Gastroesophageal sphincter (tissue), 4 donors: ENCODE results near the gene NUBPL. TPM values are rescaled to one million over a fixed set of nuclear protein-coding genes. Genes with fewer than 3 reads are reported as not detected.
"Not testable (repeated sequence)": the region's sequence is repeated elsewhere in the genome, so short reads cannot be mapped to it uniquely, and the experiment has no call there.

ENCODE experiments used
- ATAC-seq: fragments of 150-250 bp; one replicate; pipeline ENCODE4 v1.9.1; 2016; ENCODE audit warnings: mild to moderate bottlenecking, moderate library complexity
- H3K27ac ChIP-seq, 4 donors: fragments of 200-600 bp; sonication (generic) in 3 of 4; 1 replicate in 3 of 4; 2 replicates in 1 of 4; pipeline ENCODE4 v1.5.1; 2016 to 2019
- H3K27me3 ChIP-seq: fragments of 200-600 bp; sonication (generic); one replicate; pipeline ENCODE4 v1.5.1; 2019
- H3K36me3 ChIP-seq, 2 donors: fragments of 200-600 bp; sonication (generic); one replicate each; pipeline ENCODE4 v1.5.1; 2019; ENCODE audit warnings: control low read depth in 1 of 2
- H3K4me1 ChIP-seq, 3 donors: fragments of 200-600 bp; sonication (generic); 1 replicate in 2 of 3; 2 replicates in 1 of 3; pipeline ENCODE4 v1.5.1; 2016 to 2019; ENCODE audit warnings: control low read depth in 2 of 3
- H3K4me3 ChIP-seq, 2 donors: fragments of 200-600 bp; sonication (generic); one replicate each; pipeline ENCODE4 v1.5.1; 2019; ENCODE audit warnings: mild to moderate bottlenecking in 1 of 2, moderate library complexity in 1 of 2
- H3K9me3 ChIP-seq, 3 donors: fragments of 200-600 bp; sonication (generic); one replicate each; pipeline ENCODE4 v1.5.1; 2017 to 2019; ENCODE audit warnings: control low read depth in 2 of 3
- EP300 ChIP-seq: sonication (generic); formaldehyde crosslinking; IDR thresholded peaks from one replicate; pipeline ENCODE4 v1.6.1; 2017; ENCODE audit warnings: antibody characterized with exemption, mild to moderate bottlenecking
- POLR2A ChIP-seq, 2 donors: fragments of 450-650 bp; IDR thresholded peaks; one replicate each; pipeline ENCODE4 v1.6.1; 2017; ENCODE audit warnings: antibody characterized with exemption in 2 of 2, mild to moderate bottlenecking in 2 of 2, moderate library complexity in 1 of 2
- POLR2AphosphoS5 ChIP-seq: sonication (generic); formaldehyde crosslinking; IDR thresholded peaks from one replicate; pipeline ENCODE4 v1.6.1; 2017; ENCODE audit warnings: antibody characterized with exemption
- WGBS, 2 donors: methylation state at CpG; one replicate each; pipeline ENCODE4 v1.1.5; 2018; ENCODE audit warnings: low coverage in 1 of 2; 5-methylcytosine and 5-hydroxymethylcytosine counted together
- total RNA-seq, 4 donors: library from RNA; depleted of rRNA; stranded (reverse); fragments of >200 nt; gene quantifications; one replicate each; pipeline ENCODE4 v1.1.0, GENCODE V29; 2016
- TF ChIP-seq, protein P1 (sequence below), 4 experiments: fragments of 200-600 bp in 2 of 4; fragments of 450-650 bp in 2 of 4; sonication (generic) in 1 of 4; IDR thresholded peaks; one replicate each; pipeline ENCODE4 v1.5.1; 2017 to 2019; ENCODE audit warnings: antibody characterized with exemption in 4 of 4, mild to moderate bottlenecking in 2 of 4, moderate library complexity in 2 of 4

NUBPL gene
- total RNA-seq, 4 donors from 2014 or later = 8.1 to 24.3 (median 14.5) TPM

DNA sequence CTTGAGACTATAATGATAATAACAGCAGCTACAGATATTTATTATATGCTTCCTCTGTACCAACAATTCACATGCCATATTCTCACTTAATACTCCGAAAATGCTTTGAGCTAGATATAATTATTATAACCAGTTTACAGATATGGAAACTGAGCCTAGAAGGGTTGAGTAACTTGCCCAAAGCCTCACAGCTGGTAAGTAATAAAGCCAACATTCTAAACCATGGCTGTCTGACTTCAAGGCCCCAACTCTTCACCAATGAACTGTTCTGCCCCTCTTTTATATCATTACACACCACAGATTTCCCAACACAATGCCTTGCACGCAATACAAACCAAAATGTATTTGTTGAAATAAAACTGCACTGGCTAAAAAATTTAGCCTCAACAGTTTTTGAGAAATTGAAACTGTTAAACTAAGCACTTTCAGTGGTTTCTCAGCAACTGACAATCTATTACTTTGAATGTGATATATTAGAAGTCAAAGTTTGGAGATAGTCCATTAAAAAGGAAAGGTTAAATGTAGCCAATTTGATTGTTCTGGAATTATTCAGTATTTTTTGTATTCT, 293.4 kb downstream of the NUBPL start:
- Histone ChIP-seq H3K9me3 (no peaks in the 10 kb centered on the region), H3K4me3 (no peak overlapping the region), H3K36me3 (peaks cover 0 to 8% of the 10 kb centered on the region in 2 donors), H3K27ac (no peak overlapping the region), H3K4me1 (no peaks in the 10 kb centered on the region), H3K27me3 (no peaks in the 10 kb centered on the region)
- no peak for TF ChIP-seq EP300
- no peak for TF ChIP-seq POLR2AphosphoS5
- TF ChIP-seq, protein P1, sequence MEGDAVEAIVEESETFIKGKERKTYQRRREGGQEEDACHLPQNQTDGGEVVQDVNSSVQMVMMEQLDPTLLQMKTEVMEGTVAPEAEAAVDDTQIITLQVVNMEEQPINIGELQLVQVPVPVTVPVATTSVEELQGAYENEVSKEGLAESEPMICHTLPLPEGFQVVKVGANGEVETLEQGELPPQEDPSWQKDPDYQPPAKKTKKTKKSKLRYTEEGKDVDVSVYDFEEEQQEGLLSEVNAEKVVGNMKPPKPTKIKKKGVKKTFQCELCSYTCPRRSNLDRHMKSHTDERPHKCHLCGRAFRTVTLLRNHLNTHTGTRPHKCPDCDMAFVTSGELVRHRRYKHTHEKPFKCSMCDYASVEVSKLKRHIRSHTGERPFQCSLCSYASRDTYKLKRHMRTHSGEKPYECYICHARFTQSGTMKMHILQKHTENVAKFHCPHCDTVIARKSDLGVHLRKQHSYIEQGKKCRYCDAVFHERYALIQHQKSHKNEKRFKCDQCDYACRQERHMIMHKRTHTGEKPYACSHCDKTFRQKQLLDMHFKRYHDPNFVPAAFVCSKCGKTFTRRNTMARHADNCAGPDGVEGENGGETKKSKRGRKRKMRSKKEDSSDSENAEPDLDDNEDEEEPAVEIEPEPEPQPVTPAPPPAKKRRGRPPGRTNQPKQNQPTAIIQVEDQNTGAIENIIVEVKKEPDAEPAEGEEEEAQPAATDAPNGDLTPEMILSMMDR (IDR thresholded peaks at IDR 0.05) = no peak
- TF ChIP-seq POLR2A (IDR thresholded peaks at IDR 0.05) = no peak
- no peak for ATAC-seq
- WGBS, 2 donors = 92 to 94% methylated on average over 2 of the region's 2 CpGs

DNA sequence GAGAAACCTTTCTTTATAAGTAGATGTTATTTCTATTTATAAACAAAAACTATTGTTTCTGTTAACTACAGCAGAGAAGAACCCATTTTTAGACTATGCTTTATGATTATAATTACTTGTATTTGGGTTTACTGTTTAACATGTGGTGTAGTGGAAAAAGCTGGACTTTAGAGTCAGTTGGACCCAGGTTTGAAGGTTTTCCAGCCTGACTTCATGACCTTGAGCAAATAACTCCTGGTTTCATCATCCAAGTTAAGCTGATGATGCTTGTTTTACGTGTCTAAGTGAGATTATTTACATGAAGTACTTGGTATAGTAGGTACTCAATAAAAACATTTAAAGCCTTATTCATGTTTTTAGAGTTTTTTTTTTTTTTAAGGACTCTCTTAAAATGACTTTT, 294.1 kb downstream of the NUBPL start:
- H3K27me3 ChIP-seq = no peaks in the 10 kb centered on the region
- peaks cover 0 to 8% of the 10 kb centered on the region in 2 donors for H3K36me3 ChIP-seq
- no peak overlapping the region for H3K4me3 ChIP-seq
- WGBS, 2 donors = 90 to 100% methylated on average over 1 of the region's 1 CpG
- H3K4me1 ChIP-seq = no peaks in the 10 kb centered on the region
- H3K9me3 ChIP-seq = no peaks in the 10 kb centered on the region
- TF ChIP-seq POLR2AphosphoS5 (no peak), POLR2A (IDR thresholded peaks at IDR 0.05) (no peak), EP300 (no peak)
- TF ChIP-seq, protein P1 (IDR thresholded peaks at IDR 0.05) = no peak
- H3K27ac ChIP-seq = no peak overlapping the region
- ATAC-seq = no peak

DNA sequence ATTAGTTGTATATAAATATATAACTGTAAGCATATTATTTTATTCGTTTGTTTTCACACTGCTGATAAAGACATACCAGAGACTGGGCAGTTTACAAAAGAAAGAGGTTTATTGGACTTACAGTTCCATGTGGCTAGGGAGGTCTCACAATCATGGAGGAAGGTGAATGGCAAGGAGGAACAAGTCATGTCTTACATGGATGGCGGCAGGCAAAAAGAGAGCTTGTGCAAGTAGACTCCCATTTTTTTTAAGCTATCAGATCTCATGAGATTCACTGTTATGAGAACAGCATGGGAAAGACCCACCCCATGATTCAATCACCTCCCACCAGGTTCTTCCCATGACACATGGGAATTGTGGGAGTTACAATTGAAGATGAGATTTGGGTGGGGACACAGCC, 294.8 kb downstream of the NUBPL start:
- not testable (repeated sequence) for H3K27me3 ChIP-seq, H3K27ac ChIP-seq, H3K9me3 ChIP-seq, H3K4me3 ChIP-seq, H3K4me1 ChIP-seq, H3K36me3 ChIP-seq, ATAC-seq
- 100% methylated on average over 2 of the region's 2 CpGs for WGBS, 2 donors

DNA sequence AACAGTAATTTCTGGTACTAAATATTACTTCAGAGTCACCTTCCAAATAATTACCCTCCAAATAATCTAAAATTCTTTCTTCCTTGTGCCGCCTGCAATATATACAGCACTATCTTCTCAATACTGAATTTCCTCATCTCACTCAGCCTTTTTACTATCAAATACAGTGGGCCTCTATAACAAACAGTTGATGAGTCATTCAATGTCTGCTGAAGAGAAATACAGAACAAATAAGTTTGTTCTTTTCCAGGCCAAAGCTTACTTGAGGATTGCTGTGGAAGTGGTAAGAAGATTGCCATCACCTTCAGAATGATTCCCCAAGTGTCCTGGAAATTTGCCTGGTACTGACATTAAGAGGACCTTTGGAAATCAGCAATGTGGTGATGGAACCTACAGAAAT, 297.7 kb downstream of the NUBPL start:
- no peak for ATAC-seq
- H3K4me1 ChIP-seq = no peaks in the 10 kb centered on the region
- H3K27ac ChIP-seq = no peak overlapping the region
- H3K9me3 ChIP-seq = no peaks in the 10 kb centered on the region
- WGBS, 2 donors = 88% methylated on average over 1 of the region's 1 CpG; no CpG with 5 or more reads in 1 of the 2 donors
- no peaks in the 10 kb centered on the region for H3K27me3 ChIP-seq
- peaks cover 0 to 8% of the 10 kb centered on the region in 2 donors for H3K36me3 ChIP-seq
- H3K4me3 ChIP-seq = no peak overlapping the region
- TF ChIP-seq POLR2AphosphoS5 (no peak), POLR2A (IDR thresholded peaks at IDR 0.05) (no peak), EP300 (no peak)
- TF ChIP-seq, protein P1 (IDR thresholded peaks at IDR 0.05) = no peak

DNA sequence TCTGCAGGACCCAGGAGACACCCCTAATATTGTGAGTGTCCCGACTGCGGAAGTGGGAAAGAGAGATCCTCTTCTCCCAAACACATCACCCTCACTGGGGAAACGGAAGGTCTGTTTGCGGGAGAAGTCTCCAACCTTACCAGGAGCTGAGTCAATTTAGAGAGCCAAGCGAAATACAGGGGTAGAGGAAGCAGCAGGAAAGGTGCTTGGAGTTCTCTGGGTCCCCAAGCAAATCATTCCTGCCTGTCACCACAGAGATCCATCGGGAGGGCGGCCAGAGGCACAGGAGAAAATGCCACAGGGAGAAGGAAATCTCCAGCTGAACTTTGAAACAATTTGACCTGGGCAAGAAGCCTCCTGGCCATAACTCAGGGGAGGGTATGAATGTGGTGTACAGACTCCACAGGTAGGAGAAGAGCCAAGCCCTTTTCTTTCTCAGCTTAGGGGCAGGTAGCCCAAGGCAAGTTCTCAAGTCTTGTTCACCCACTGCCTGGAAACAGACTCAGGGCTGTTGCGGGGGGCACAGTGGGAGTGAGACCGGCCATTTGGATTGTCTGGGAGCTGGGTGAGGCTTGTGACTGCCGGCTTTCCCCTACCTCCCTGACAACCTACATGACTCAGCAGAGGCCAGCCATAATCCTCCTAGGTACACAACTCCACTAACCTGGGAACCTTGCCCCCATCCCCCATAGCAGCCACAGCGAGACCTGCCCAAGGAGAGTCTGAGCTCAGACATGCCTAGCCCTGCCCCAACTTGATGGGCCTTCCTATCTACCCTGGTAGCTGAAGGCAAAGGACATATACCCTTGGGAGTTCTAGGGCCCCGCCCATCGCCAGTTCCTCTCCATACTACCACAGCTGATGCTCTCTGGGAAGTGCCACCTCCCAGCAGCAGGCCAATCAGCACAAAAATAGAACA, 304.0 kb downstream of the NUBPL start:
- no peak for ATAC-seq
- H3K27ac ChIP-seq = no peak overlapping the region
- no peak overlapping the region for H3K4me3 ChIP-seq
- WGBS, 2 donors = 92 to 100% methylated on average over 1 to 7 of the region's 13 CpGs
- H3K4me1 ChIP-seq = no peaks in the 10 kb centered on the region
- H3K9me3 ChIP-seq = peaks cover 0 to 19% (median 0%) of the 10 kb centered on the region in 3 donors
- H3K27me3 ChIP-seq = no peaks in the 10 kb centered on the region
- no peaks in the 10 kb centered on the region for H3K36me3 ChIP-seq
- TF ChIP-seq POLR2A (IDR thresholded peaks at IDR 0.05) = no peak
- TF ChIP-seq POLR2AphosphoS5 = no peak
- TF ChIP-seq, protein P1 (IDR thresholded peaks at IDR 0.05) = no peak
- TF ChIP-seq EP300 = no peak
